Measurements from ENCODE around the gene PLXNA4. TPM values are rescaled to one million over a fixed set of nuclear protein-coding genes. Genes with fewer than 3 reads are reported as not detected.

The PLXNA4 gene
- total RNA-seq, 2 experiments from 2014 or later = 0.18 to 0.70 TPM

DNA sequence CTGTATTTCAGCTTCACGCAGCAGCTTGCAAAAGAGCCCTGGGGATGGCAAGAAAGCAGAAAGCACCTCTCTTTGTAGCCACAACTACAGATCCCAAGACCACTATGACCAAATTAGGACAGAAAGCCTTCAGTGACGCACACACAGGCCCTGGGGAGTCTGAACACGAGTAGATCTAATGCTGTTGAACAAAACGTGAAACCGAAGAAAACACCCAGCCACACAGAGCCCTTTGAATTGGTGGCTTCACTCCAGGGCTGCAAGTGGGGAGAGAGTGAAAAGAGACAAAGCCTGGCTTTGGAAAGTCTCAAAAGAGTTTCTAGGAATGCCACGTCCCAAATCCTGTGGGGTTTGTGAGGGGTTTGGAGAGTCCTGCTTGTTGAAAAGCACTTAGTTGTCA is 28.4 kb downstream of the PLXNA4 start:
- DNase-seq (no peak), ATAC-seq (no peak)
- intact Hi-C loops (cut with micrococcal nuclease) = no loop called here
- no peak overlapping the region for H3K27ac Mint-ChIP-seq
- CTCF ChIA-PET = interaction anchor here (1.0 kb wide), 1 partner anchor 33 kb away, joined by 3 read pairs; no protein-coding TSS in a partner anchor
- H3K27me3 Mint-ChIP-seq = no peaks in the 10 kb centered on the region
- peaks cover 13% of the 10 kb centered on the region for H3K9me3 Mint-ChIP-seq
- no peak for TF ChIP-seq CTCF (IDR thresholded peaks at IDR 0.05)
- POLR2A ChIA-PET = no interaction called here
- no peak overlapping the region for H3K4me3 Mint-ChIP-seq
- H3K36me3 Mint-ChIP-seq (ENCODE audit: low read depth) = peaks cover 3% of the 10 kb centered on the region
- peaks cover 6% of the 10 kb centered on the region for H3K4me1 Mint-ChIP-seq (ENCODE audit: low read depth)

- DNase-seq (no peak), ATAC-seq (no peak)
- no peak overlapping the region for H3K4me3 Mint-ChIP-seq
- no peak for TF ChIP-seq CTCF (IDR thresholded peaks at IDR 0.05)
- H3K27ac Mint-ChIP-seq = no peak overlapping the region
- CTCF ChIA-PET = no interaction called here
- no peaks in the 10 kb centered on the region for H3K27me3 Mint-ChIP-seq
- H3K4me1 Mint-ChIP-seq (ENCODE audit: low read depth) = peaks cover 10% of the 10 kb centered on the region
- POLR2A ChIA-PET = no interaction called here
- peaks cover 13% of the 10 kb centered on the region for H3K9me3 Mint-ChIP-seq
- intact Hi-C loops (cut with micrococcal nuclease) = no loop called here
- peaks cover 3% of the 10 kb centered on the region for H3K36me3 Mint-ChIP-seq (ENCODE audit: low read depth)
Measured at GRCh38 chr7:132546366-132547127, 29.7 kb downstream of the PLXNA4 start.

- Mint-ChIP-seq H3K4me3 (no peak overlapping the region), H3K27me3 (no peaks in the 10 kb centered on the region), H3K4me1 (ENCODE audit: low read depth) (peaks cover 10% of the 10 kb centered on the region), H3K9me3 (peaks cover 5% of the 10 kb centered on the region), H3K27ac (no peak overlapping the region), H3K36me3 (ENCODE audit: low read depth) (peaks cover 3% of the 10 kb centered on the region)
- intact Hi-C loops (cut with micrococcal nuclease) = no loop called here
- POLR2A ChIA-PET = no interaction called here
- DNase-seq (no peak), ATAC-seq (no peak)
- CTCF ChIA-PET = no interaction called here
- TF ChIP-seq CTCF (IDR thresholded peaks at IDR 0.05) = no peak
Measured at GRCh38 chr7:132545756-132546155, 30.5 kb downstream of the PLXNA4 start.

DNA sequence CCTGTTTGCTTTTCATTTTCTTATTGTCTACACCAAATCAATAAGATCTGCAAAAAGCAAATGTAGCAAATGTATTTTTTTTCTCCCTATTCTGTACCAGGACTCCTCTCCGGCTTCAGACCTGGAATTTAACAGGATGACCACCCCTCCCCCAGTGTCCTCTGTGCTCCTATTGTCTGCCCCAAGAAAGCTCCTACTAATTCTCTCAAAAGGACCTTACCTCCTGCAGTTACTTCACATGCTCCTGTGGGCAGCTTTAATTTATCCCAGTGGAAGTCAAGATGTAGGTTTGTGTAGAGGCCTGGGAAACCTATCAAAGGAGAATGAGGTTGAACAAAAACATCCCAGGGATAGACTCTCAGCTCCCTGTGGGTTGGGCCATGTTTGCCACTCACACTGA is 31.3 kb downstream of the PLXNA4 start:
- H3K27ac Mint-ChIP-seq = no peak overlapping the region
- H3K4me3 Mint-ChIP-seq = no peak overlapping the region
- peaks cover 10% of the 10 kb centered on the region for H3K4me1 Mint-ChIP-seq (ENCODE audit: low read depth)
- peaks cover 3% of the 10 kb centered on the region for H3K9me3 Mint-ChIP-seq
- ATAC-seq (no peak), DNase-seq (no peak)
- H3K27me3 Mint-ChIP-seq = no peaks in the 10 kb centered on the region
- peaks cover 1% of the 10 kb centered on the region for H3K36me3 Mint-ChIP-seq (ENCODE audit: low read depth)
- intact Hi-C loops (cut with micrococcal nuclease) = no loop called here
- POLR2A ChIA-PET = no interaction called here
- no peak for TF ChIP-seq CTCF (IDR thresholded peaks at IDR 0.05)
- CTCF ChIA-PET = no interaction called here

- no peak for TF ChIP-seq CTCF (IDR thresholded peaks at IDR 0.05)
- Mint-ChIP-seq H3K27ac (no peak overlapping the region), H3K9me3 (peaks cover 3% of the 10 kb centered on the region), H3K4me3 (no peak overlapping the region), H3K36me3 (ENCODE audit: low read depth) (peaks cover 1% of the 10 kb centered on the region), H3K4me1 (ENCODE audit: low read depth) (peaks cover 10% of the 10 kb centered on the region), H3K27me3 (no peaks in the 10 kb centered on the region)
- ChIA-PET POLR2A (no interaction called here), CTCF (interaction anchor here (1.6 to 2.1 kb wide), 2 partner anchors 10 to 37 kb away, joined by 4 to 10 read pairs; no protein-coding TSS in a partner anchor)
- intact Hi-C loops (cut with micrococcal nuclease) = no loop called here
- DNase-seq = peak; percentile 44
- ATAC-seq = peak; percentile 62
Measured at GRCh38 chr7:132544025-132544424, 32.2 kb downstream of the PLXNA4 start.

Data from activated CD8-positive, alpha-beta T cell treated with anti-CD3 and anti-CD28 coated beads for 36 hours (primary cell).